IPS-NIHi7 (cell line): ENCODE measurements around the gene TDRD3.
"Not testable (repeated sequence)": the region's sequence is repeated elsewhere in the genome, so short reads cannot be mapped to it uniquely, and the experiment has no call there.

Source experiments
- DNase-seq: peaks from one replicate; pipeline ENCODE4 v3.0.0; 2012; ENCODE audit warnings: mixed read lengths; ENCODE audit errors: extremely low spot score

TDRD3 gene

GRCh38 chr13:60398379-60398891 is 1.4 kb downstream of the TDRD3 start:
- no peak for DNase-seq

- no peak for DNase-seq
Measured at GRCh38 chr13:60398907-60399589, 2.0 kb downstream of the TDRD3 start.

- DNase-seq: no peak
Measured at GRCh38 chr13:60402022-60402421, 5.0 kb downstream of the TDRD3 start.

GRCh38 chr13:60407095-60407494 is 10.1 kb downstream of the TDRD3 start:
- no peak for DNase-seq

- DNase-seq: not testable (repeated sequence)
Measured at GRCh38 chr13:60407852-60408251, 10.8 kb downstream of the TDRD3 start.

GRCh38 chr13:60409574-60410292 is 12.7 kb downstream of the TDRD3 start:
- not testable (repeated sequence) for DNase-seq

GRCh38 chr13:60410299-60410698 is 13.3 kb downstream of the TDRD3 start:
- no peak for DNase-seq

GRCh38 chr13:60411464-60411863 is 14.4 kb downstream of the TDRD3 start:
- no peak for DNase-seq

- DNase-seq: no peak
Measured at GRCh38 chr13:60411983-60412382, 15.0 kb downstream of the TDRD3 start.

GRCh38 chr13:60412909-60413616 is 16.0 kb downstream of the TDRD3 start:
- no peak for DNase-seq

GRCh38 chr13:60414177-60414576 is 17.2 kb downstream of the TDRD3 start:
- DNase-seq: no peak

GRCh38 chr13:60417734-60418133 is 20.7 kb downstream of the TDRD3 start:
- DNase-seq: no peak

GRCh38 chr13:60418954-60419353 is 21.9 kb downstream of the TDRD3 start:
- no peak for DNase-seq

- no peak for DNase-seq
Measured at GRCh38 chr13:60425332-60425731, 28.3 kb downstream of the TDRD3 start.

- DNase-seq: no peak
Measured at GRCh38 chr13:60426075-60426474, 29.1 kb downstream of the TDRD3 start.

GRCh38 chr13:60427285-60427684 is 30.3 kb downstream of the TDRD3 start:
- DNase-seq: no peak

- DNase-seq: peak; percentile 29
Measured at GRCh38 chr13:60431108-60431700, 34.2 kb downstream of the TDRD3 start.

GRCh38 chr13:60433505-60433904 is 36.5 kb downstream of the TDRD3 start:
- DNase-seq: no peak

- DNase-seq: no peak
Measured at GRCh38 chr13:60435762-60436374, 38.8 kb downstream of the TDRD3 start.

GRCh38 chr13:60439201-60439600 is 42.2 kb downstream of the TDRD3 start:
- no peak for DNase-seq

- no peak for DNase-seq
Measured at GRCh38 chr13:60441761-60442160, 44.7 kb downstream of the TDRD3 start.
